Left forelimb (tissue), 1 donor: Measurements from ENCODE around the gene HIPK4.
"Not testable (repeated sequence)": the region's sequence is repeated elsewhere in the genome, so short reads cannot be mapped to it uniquely, and the experiment has no call there.

Source experiments
- DNase-seq: peaks from one replicate; pipeline ENCODE4 v3.0.0-alpha.2; 2018; ENCODE audit warnings: low spot score

The HIPK4 gene

GRCh38 chr19:40416918-40417642 is 27.1 kb upstream of the HIPK4 start:
- no peak for DNase-seq

- DNase-seq = no peak
Observed at GRCh38 chr19:40415768-40416167, 25.8 kb upstream of the HIPK4 start.

- no peak for DNase-seq
Observed at GRCh38 chr19:40414542-40415535, 24.9 kb upstream of the HIPK4 start.

GRCh38 chr19:40413291-40413845 is 23.4 kb upstream of the HIPK4 start, which contains the start of gene PRX:
PRX (minus strand) TSS chr19:40413378; CDS start chr19:40407932, 5,446 bp downstream.
- DNase-seq = no peak

- no peak for DNase-seq
Observed at GRCh38 chr19:40412866-40413265, 22.9 kb upstream of the HIPK4 start.

- no peak for DNase-seq
Observed at GRCh38 chr19:40411958-40412499, 22.0 kb upstream of the HIPK4 start.

- DNase-seq = no peak
Observed at GRCh38 chr19:40411125-40411842, 21.3 kb upstream of the HIPK4 start.

GRCh38 chr19:40410030-40410389 is 20.0 kb upstream of the HIPK4 start:
- no peak for DNase-seq

- DNase-seq = not testable (repeated sequence)
Observed at GRCh38 chr19:40408598-40408925, 18.6 kb upstream of the HIPK4 start.

GRCh38 chr19:40407714-40408597 is 18.0 kb upstream of the HIPK4 start:
- DNase-seq = no peak

- peak; percentile 95 for DNase-seq
Observed at GRCh38 chr19:40403262-40403984, 13.4 kb upstream of the HIPK4 start.

GRCh38 chr19:40400559-40400958 is 10.6 kb upstream of the HIPK4 start:
- DNase-seq = no peak

GRCh38 chr19:40398417-40399131 is 8.6 kb upstream of the HIPK4 start:
- no peak for DNase-seq

GRCh38 chr19:40397568-40397906 is 7.6 kb upstream of the HIPK4 start:
- DNase-seq = no peak

GRCh38 chr19:40396886-40397567 is 7.0 kb upstream of the HIPK4 start:
- no peak for DNase-seq

GRCh38 chr19:40395956-40396355 is 6.0 kb upstream of the HIPK4 start:
- DNase-seq = no peak

GRCh38 chr19:40394816-40395210 is 4.8 kb upstream of the HIPK4 start:
- DNase-seq = no peak

GRCh38 chr19:40393894-40394815 is 4.2 kb upstream of the HIPK4 start:
- DNase-seq = no peak
